GM21786 (cell line): ENCODE results near the gene CLK2.
"Not testable (repeated sequence)": the region's sequence is repeated elsewhere in the genome, so short reads cannot be mapped to it uniquely, and the experiment has no call there.

Experiments
- ATAC-seq: cut with Tn5 transposase; IDR thresholded peaks from one replicate; pipeline ENCODE4 v1.9.1; 2021; ENCODE audit not compliant: unreplicated experiment

CLK2 gene

GRCh38 chr1:155297384-155297783 lies 24.1 kb upstream of the CLK2 start:
- ATAC-seq = no peak

GRCh38 chr1:155296661-155297060 lies 23.4 kb upstream of the CLK2 start:
- ATAC-seq = no peak

GRCh38 chr1:155295942-155296267 lies 22.6 kb upstream of the CLK2 start:
- ATAC-seq = no peak

GRCh38 chr1:155295183-155295941 lies 22.1 kb upstream of the CLK2 start:
- no peak for ATAC-seq

GRCh38 chr1:155294520-155295182 lies 21.3 kb upstream of the CLK2 start:
- no peak for ATAC-seq

GRCh38 chr1:155293086-155293749 lies 19.9 kb upstream of the CLK2 start:
- no peak for ATAC-seq

GRCh38 chr1:155291006-155291405 lies 17.7 kb upstream of the CLK2 start:
- not testable (repeated sequence) for ATAC-seq

- no peak for ATAC-seq
Observed at GRCh38 chr1:155287987-155288543, 14.8 kb upstream of the CLK2 start.

GRCh38 chr1:155286544-155286943 lies 13.2 kb upstream of the CLK2 start:
- ATAC-seq = no peak

- no peak for ATAC-seq
Observed at GRCh38 chr1:155285631-155286044, 12.3 kb upstream of the CLK2 start.

- ATAC-seq = no peak
Observed at GRCh38 chr1:155285063-155285462, 11.8 kb upstream of the CLK2 start.

- no peak for ATAC-seq
Observed at GRCh38 chr1:155284476-155284875, 11.2 kb upstream of the CLK2 start.

GRCh38 chr1:155282488-155283091 lies 9.3 kb upstream of the CLK2 start:
- no peak for ATAC-seq

- ATAC-seq = no peak
Observed at GRCh38 chr1:155279268-155279667, 6.0 kb upstream of the CLK2 start.

- ATAC-seq = no peak
Observed at GRCh38 chr1:155278689-155279160, 5.4 kb upstream of the CLK2 start.

- ATAC-seq = no peak
Observed at GRCh38 chr1:155277902-155278688, 4.8 kb upstream of the CLK2 start.

- ATAC-seq = peak; percentile 60
Observed at GRCh38 chr1:155277070-155277901, 4.0 kb upstream of the CLK2 start, which contains the start of gene HCN3. HCN3 (plus strand) TSS chr1:155277463; CDS start chr1:155277591, 128 bp downstream.

- peak; percentile 28 for ATAC-seq
Observed at GRCh38 chr1:155272466-155273342, 600 bp downstream of the CLK2 start.

- ATAC-seq = no peak
Observed at GRCh38 chr1:155269381-155269780, 3.9 kb downstream of the CLK2 start.
